ENCODE data around the gene ZBTB40. TPM values are rescaled to one million over a fixed set of nuclear protein-coding genes. Genes with fewer than 3 reads are reported as not detected.

ZBTB40 gene
- polyA plus RNA-seq, 2 donors: 3.7 to 5.3 TPM

GRCh38 chr1:22494144-22494543, 42.5 kb downstream of the ZBTB40 start:
- Histone ChIP-seq H3K4me1 (ENCODE audit: control insufficient read depth in 2 of 2, insufficient read depth in 2 of 2, low read length in 1 of 2) (no peaks in the 10 kb centered on the region), H3K9me3 (ENCODE audit: control insufficient read depth in 2 of 2, insufficient read depth in 1 of 2, low read depth in 1 of 2, low read length in 1 of 2) (no peaks in the 10 kb centered on the region), H3K27ac (ENCODE audit: low read depth in 2 of 2, low read length in 1 of 2) (no peak overlapping the region), H3K36me3 (ENCODE audit: control insufficient read depth in 2 of 2, insufficient read depth in 2 of 2, low read length in 1 of 2) (peaks cover 6 to 14% of the 10 kb centered on the region in 2 donors), H3K4me3 (ENCODE audit: low read depth in 1 of 2, low read length in 2 of 2) (no peak overlapping the region), H3K27me3 (ENCODE audit: control insufficient read depth in 1 of 2, insufficient read depth in 2 of 2, low read length in 2 of 2) (no peaks in the 10 kb centered on the region)
- WGBS, 2 donors: 91 to 93% methylated on average over 2 of the region's 2 CpGs

GRCh38 chr1:22494943-22495579, 43.4 kb downstream of the ZBTB40 start:
- no peak overlapping the region for H3K4me3 ChIP-seq (ENCODE audit: low read depth in 1 of 2, low read length in 2 of 2)
- WGBS, 2 donors: 77 to 85% methylated on average over 6 of the region's 6 CpGs
- no peak overlapping the region for H3K27ac ChIP-seq (ENCODE audit: low read depth in 2 of 2, low read length in 1 of 2)
- H3K4me1 ChIP-seq (ENCODE audit: control insufficient read depth in 2 of 2, insufficient read depth in 2 of 2, low read length in 1 of 2): no peaks in the 10 kb centered on the region
- H3K9me3 ChIP-seq (ENCODE audit: control insufficient read depth in 2 of 2, insufficient read depth in 1 of 2, low read depth in 1 of 2, low read length in 1 of 2): no peaks in the 10 kb centered on the region
- no peaks in the 10 kb centered on the region for H3K27me3 ChIP-seq (ENCODE audit: control insufficient read depth in 1 of 2, insufficient read depth in 2 of 2, low read length in 2 of 2)
- peaks cover 6 to 11% of the 10 kb centered on the region in 2 donors for H3K36me3 ChIP-seq (ENCODE audit: control insufficient read depth in 2 of 2, insufficient read depth in 2 of 2, low read length in 1 of 2)

GRCh38 chr1:22496536-22497160, 45.0 kb downstream of the ZBTB40 start:
- Histone ChIP-seq H3K4me1 (ENCODE audit: control insufficient read depth in 2 of 2, insufficient read depth in 2 of 2, low read length in 1 of 2) (peaks cover 0 to 3% of the 10 kb centered on the region in 2 donors), H3K4me3 (ENCODE audit: low read depth in 1 of 2, low read length in 2 of 2) (no peak overlapping the region), H3K27me3 (ENCODE audit: control insufficient read depth in 1 of 2, insufficient read depth in 2 of 2, low read length in 2 of 2) (no peaks in the 10 kb centered on the region), H3K9me3 (ENCODE audit: control insufficient read depth in 2 of 2, insufficient read depth in 1 of 2, low read depth in 1 of 2, low read length in 1 of 2) (no peaks in the 10 kb centered on the region), H3K36me3 (ENCODE audit: control insufficient read depth in 2 of 2, insufficient read depth in 2 of 2, low read length in 1 of 2) (peaks cover 2 to 7% of the 10 kb centered on the region in 2 donors), H3K27ac (ENCODE audit: low read depth in 2 of 2, low read length in 1 of 2) (no peak overlapping the region)
- WGBS, 2 donors: 79 to 89% methylated on average over 7 of the region's 7 CpGs

- no peaks in the 10 kb centered on the region for H3K9me3 ChIP-seq (ENCODE audit: control insufficient read depth in 2 of 2, insufficient read depth in 1 of 2, low read depth in 1 of 2, low read length in 1 of 2)
- H3K27ac ChIP-seq (ENCODE audit: low read depth in 2 of 2, low read length in 1 of 2): no peak overlapping the region
- no peak overlapping the region for H3K4me3 ChIP-seq (ENCODE audit: low read depth in 1 of 2, low read length in 2 of 2)
- peaks cover 0 to 3% of the 10 kb centered on the region in 2 donors for H3K4me1 ChIP-seq (ENCODE audit: control insufficient read depth in 2 of 2, insufficient read depth in 2 of 2, low read length in 1 of 2)
- H3K27me3 ChIP-seq (ENCODE audit: control insufficient read depth in 1 of 2, insufficient read depth in 2 of 2, low read length in 2 of 2): no peaks in the 10 kb centered on the region
- H3K36me3 ChIP-seq (ENCODE audit: control insufficient read depth in 2 of 2, insufficient read depth in 2 of 2, low read length in 1 of 2): peaks cover 2 to 3% of the 10 kb centered on the region in 2 donors
- 93 to 97% methylated on average over 2 of the region's 2 CpGs for WGBS, 2 donors
Observed at GRCh38 chr1:22498463-22498862, 46.8 kb downstream of the ZBTB40 start.

GRCh38 chr1:22500058-22500457, 48.4 kb downstream of the ZBTB40 start:
- H3K36me3 ChIP-seq (ENCODE audit: control insufficient read depth in 2 of 2, insufficient read depth in 2 of 2, low read length in 1 of 2): peaks cover 0 to 3% of the 10 kb centered on the region in 2 donors
- no peak overlapping the region for H3K4me3 ChIP-seq (ENCODE audit: low read depth in 1 of 2, low read length in 2 of 2)
- no peaks in the 10 kb centered on the region for H3K9me3 ChIP-seq (ENCODE audit: control insufficient read depth in 2 of 2, insufficient read depth in 1 of 2, low read depth in 1 of 2, low read length in 1 of 2)
- no peaks in the 10 kb centered on the region for H3K27me3 ChIP-seq (ENCODE audit: control insufficient read depth in 1 of 2, insufficient read depth in 2 of 2, low read length in 2 of 2)
- 86 to 89% methylated on average over 4 of the region's 4 CpGs for WGBS, 2 donors
- H3K4me1 ChIP-seq (ENCODE audit: control insufficient read depth in 2 of 2, insufficient read depth in 2 of 2, low read length in 1 of 2): peaks cover 0 to 3% of the 10 kb centered on the region in 2 donors
- H3K27ac ChIP-seq (ENCODE audit: low read depth in 2 of 2, low read length in 1 of 2): no peak overlapping the region

GRCh38 chr1:22500471-22500870, 48.8 kb downstream of the ZBTB40 start:
- peaks cover 0 to 3% of the 10 kb centered on the region in 2 donors for H3K4me1 ChIP-seq (ENCODE audit: control insufficient read depth in 2 of 2, insufficient read depth in 2 of 2, low read length in 1 of 2)
- 16% methylated on average over 6 of the region's 6 CpGs for WGBS, 2 donors
- no peak overlapping the region for H3K4me3 ChIP-seq (ENCODE audit: low read depth in 1 of 2, low read length in 2 of 2)
- no peak overlapping the region for H3K27ac ChIP-seq (ENCODE audit: low read depth in 2 of 2, low read length in 1 of 2)
- H3K36me3 ChIP-seq (ENCODE audit: control insufficient read depth in 2 of 2, insufficient read depth in 2 of 2, low read length in 1 of 2): peaks cover 0 to 3% of the 10 kb centered on the region in 2 donors
- H3K9me3 ChIP-seq (ENCODE audit: control insufficient read depth in 2 of 2, insufficient read depth in 1 of 2, low read depth in 1 of 2, low read length in 1 of 2): no peaks in the 10 kb centered on the region
- no peaks in the 10 kb centered on the region for H3K27me3 ChIP-seq (ENCODE audit: control insufficient read depth in 1 of 2, insufficient read depth in 2 of 2, low read length in 2 of 2)

- Histone ChIP-seq H3K27me3 (ENCODE audit: control insufficient read depth in 1 of 2, insufficient read depth in 2 of 2, low read length in 2 of 2) (no peaks in the 10 kb centered on the region), H3K4me1 (ENCODE audit: control insufficient read depth in 2 of 2, insufficient read depth in 2 of 2, low read length in 1 of 2) (peaks cover 0 to 3% of the 10 kb centered on the region in 2 donors), H3K36me3 (ENCODE audit: control insufficient read depth in 2 of 2, insufficient read depth in 2 of 2, low read length in 1 of 2) (peaks cover 2 to 8% of the 10 kb centered on the region in 2 donors), H3K9me3 (ENCODE audit: control insufficient read depth in 2 of 2, insufficient read depth in 1 of 2, low read depth in 1 of 2, low read length in 1 of 2) (no peaks in the 10 kb centered on the region), H3K4me3 (ENCODE audit: low read depth in 1 of 2, low read length in 2 of 2) (no peak overlapping the region), H3K27ac (ENCODE audit: low read depth in 2 of 2, low read length in 1 of 2) (no peak overlapping the region)
- 93 to 94% methylated on average over 1 of the region's 1 CpG for WGBS, 2 donors
Observed at GRCh38 chr1:22502202-22502601, 50.6 kb downstream of the ZBTB40 start.

- H3K9me3 ChIP-seq (ENCODE audit: control insufficient read depth in 2 of 2, insufficient read depth in 1 of 2, low read depth in 1 of 2, low read length in 1 of 2): no peaks in the 10 kb centered on the region
- no peaks in the 10 kb centered on the region for H3K27me3 ChIP-seq (ENCODE audit: control insufficient read depth in 1 of 2, insufficient read depth in 2 of 2, low read length in 2 of 2)
- no peak overlapping the region for H3K4me3 ChIP-seq (ENCODE audit: low read depth in 1 of 2, low read length in 2 of 2)
- WGBS, 2 donors: 49 to 58% methylated on average over 2 of the region's 2 CpGs
- H3K36me3 ChIP-seq (ENCODE audit: control insufficient read depth in 2 of 2, insufficient read depth in 2 of 2, low read length in 1 of 2): peaks cover 7 to 13% of the 10 kb centered on the region in 2 donors
- H3K4me1 ChIP-seq (ENCODE audit: control insufficient read depth in 2 of 2, insufficient read depth in 2 of 2, low read length in 1 of 2): peaks cover 0 to 3% of the 10 kb centered on the region in 2 donors
- H3K27ac ChIP-seq (ENCODE audit: low read depth in 2 of 2, low read length in 1 of 2): no peak overlapping the region
Observed at GRCh38 chr1:22503721-22504410, 52.2 kb downstream of the ZBTB40 start.

GRCh38 chr1:22506130-22506692, 54.6 kb downstream of the ZBTB40 start:
- Histone ChIP-seq H3K4me1 (ENCODE audit: control insufficient read depth in 2 of 2, insufficient read depth in 2 of 2, low read length in 1 of 2) (no peaks in the 10 kb centered on the region), H3K9me3 (ENCODE audit: control insufficient read depth in 2 of 2, insufficient read depth in 1 of 2, low read depth in 1 of 2, low read length in 1 of 2) (no peaks in the 10 kb centered on the region), H3K36me3 (ENCODE audit: control insufficient read depth in 2 of 2, insufficient read depth in 2 of 2, low read length in 1 of 2) (peaks cover 9 to 17% of the 10 kb centered on the region in 2 donors), H3K27ac (ENCODE audit: low read depth in 2 of 2, low read length in 1 of 2) (no peak overlapping the region), H3K4me3 (ENCODE audit: low read depth in 1 of 2, low read length in 2 of 2) (no peak overlapping the region), H3K27me3 (ENCODE audit: control insufficient read depth in 1 of 2, insufficient read depth in 2 of 2, low read length in 2 of 2) (no peaks in the 10 kb centered on the region)
- 90 to 97% methylated on average over 8 of the region's 8 CpGs for WGBS, 2 donors
